ENCODE measurements around the gene FAIM2. TPM values are rescaled to one million over a fixed set of nuclear protein-coding genes. Genes with fewer than 3 reads are reported as not detected.

The FAIM2 gene
- total and polyA plus RNA-seq, 9 of the 15 experiments (the other 6 are each of a cell fraction or from before 2014, with no cell fraction given): 0.01 to 0.10 TPM; not detected in 7

GRCh38 chr12:49866859-49867569 is 36.7 kb downstream of the FAIM2 start:
- intact Hi-C loops (cut with micrococcal nuclease) (loop anchor here (1.0 to 5.0 kb wide), 4 partner anchors 45 to 185 kb away; no protein-coding TSS in a partner anchor), in situ Hi-C loops (cut with MboI) (loop anchor here (5.0 kb wide), 2 partner anchors 95 to 200 kb away; partner anchors contain the start of gene AQP5)
- Histone ChIP-seq H3K36me3 (ENCODE audit: control insufficient read depth, insufficient read depth, low read length) (no peaks in the 10 kb centered on the region), H3K27ac (ENCODE audit: extremely low read depth, low read depth, low read length) (no peak overlapping the region), H4K20me1 (replicated peaks; ENCODE audit: control insufficient read depth, insufficient read depth, low read length) (no peaks in the 10 kb centered on the region), H3K79me2 (ENCODE audit: control insufficient read depth, insufficient read depth, low read length) (no peaks in the 10 kb centered on the region), H3K9ac (ENCODE audit: insufficient read depth in 1 of 2, low read depth in 2 of 2, low read length in 2 of 2) (peak overlapping the region in 1 of 2 experiments; percentile 60; a peak in 2 of 4 replicates), H3K4me3 (no peak overlapping the region), H3K4me2 (ENCODE audit: insufficient read depth, low read length) (no peak overlapping the region), H3K4me1 (replicated peaks in 1 of 2; ENCODE audit: control insufficient read depth in 2 of 2, insufficient read depth in 2 of 2, low read length in 2 of 2) (peaks cover 35 to 40% of the 10 kb centered on the region in 2 experiments), H2AFZ (ENCODE audit: low read depth, low read length) (peak overlapping the region; percentile 85), H3K9me3 (replicated peaks; ENCODE audit: control insufficient read depth, insufficient read depth, low read depth, low read length) (no peaks in the 10 kb centered on the region), H3K9me1 (ENCODE audit: control insufficient read depth, insufficient read depth, low read length) (no peaks in the 10 kb centered on the region), H3K27me3 (ENCODE audit: control insufficient read depth in 2 of 2, insufficient read depth in 2 of 2, low read length in 2 of 2) (peaks cover 4 to 19% of the 10 kb centered on the region in 2 experiments; a peak in 2 of 5 replicates)
- ChIA-PET CTCF (ENCODE audit: low intra/inter-chr PET ratio) (interaction anchor here (0.7 to 1.0 kb wide), 3 partner anchors 26 to 204 kb away, joined by 3 to 7 read pairs (median 3); no protein-coding TSS in a partner anchor), POLR2A (interaction anchor here (0.6 to 0.7 kb wide), 3 partner anchors 79 to 89 kb away, joined by 3 read pairs; no protein-coding TSS in a partner anchor)
- 32% methylated on average over 19 of the region's 19 CpGs for WGBS (ENCODE audit: insufficient coverage, low coverage, missing lambda C conversion rate)
- no TSS peak for BruUV-seq (replicated peaks)
- DNase-seq (ENCODE audit: extremely low read depth in 1 of 4, low spot score in 3 of 4) (peak; percentile 83 to 86 (median 84)), FAIRE-seq (peak; percentile 89), ATAC-seq (peak; percentile 76)
- TF ChIP-seq ZNF780A (CRISPR knock-in tag; IDR thresholded peaks at IDR 0.05): no peak
- TF ChIP-seq RBFOX2 (IDR thresholded peaks at IDR 0.05; ENCODE audit: low read depth, low read length): no peak
- TF ChIP-seq NBN (IDR thresholded peaks at IDR 0.05; ENCODE audit: low read depth): no peak
- TF ChIP-seq DEAF1 (CRISPR knock-in tag; IDR thresholded peaks at IDR 0.05): peak; percentile 83
- TF ChIP-seq BRCA1 (IDR thresholded peaks at IDR 0.05): no peak
- TF ChIP-seq BRCA1 (CRISPR knock-in tag; IDR thresholded peaks at IDR 0.05): no peak
- TF ChIP-seq HDGF (IDR thresholded peaks at IDR 0.05): no peak
- no peak for TF ChIP-seq ARNT (IDR thresholded peaks at IDR 0.05)
- TF ChIP-seq MYC (IDR thresholded peaks at IDR 0.05; ENCODE audit: low read depth, low read length): peak; percentile 74
- no peak for TF ChIP-seq MYC (CRISPR knock-in tag; IDR thresholded peaks at IDR 0.05; ENCODE audit: borderline replicate concordance, low read depth)
- peak; percentile 70; the same call in 1 of the 2 replicates for TF ChIP-seq ZEB2 (IDR thresholded peaks at IDR 0.05)
